Measurements from ENCODE around the gene SLC9A5.

GRCh38 chr16:67294171-67294757, 45.5 kb downstream of the SLC9A5 start:
- no peak for TF ChIP-seq JUN (CRISPR knock-in tag; IDR thresholded peaks at IDR 0.05)
- TF ChIP-seq SMAD4 (CRISPR knock-in tag; IDR thresholded peaks at IDR 0.05) = no peak
- no peak for TF ChIP-seq CTCF (IDR thresholded peaks at IDR 0.05)

Measured in WTC11 (cell line).